Measurements from ENCODE around the gene TXNDC2. TPM values are rescaled to one million over a fixed set of nuclear protein-coding genes. Genes with fewer than 3 reads are reported as not detected.

TXNDC2 gene
- total RNA-seq, 1 donor from 2014 or later = 0.49 TPM

DNA sequence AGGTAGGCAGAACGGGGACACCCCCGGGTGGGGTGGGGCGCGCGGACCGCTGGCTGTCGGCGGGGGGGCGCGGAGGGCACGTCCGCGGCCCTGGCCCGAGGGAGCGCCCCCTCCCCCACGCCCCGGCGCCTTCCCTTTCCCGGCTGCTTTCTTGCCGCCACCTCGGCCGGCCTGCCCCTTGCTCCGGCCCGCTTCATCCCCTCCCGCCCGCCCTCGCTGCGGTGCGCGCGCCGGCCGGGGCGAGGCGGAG is 28.5 kb downstream of the TXNDC2 start:
- no peak for DNase-seq (ENCODE audit: extremely low spot score in 2 of 2)
- TF ChIP-seq POLR2AphosphoS5 (IDR thresholded peaks at IDR 0.05; ENCODE audit: insufficient read depth in 1 of 2, low read depth in 1 of 2) (no peak), POLR2A (IDR thresholded peaks at IDR 0.05) (no peak)
- TF ChIP-seq, protein P1, sequence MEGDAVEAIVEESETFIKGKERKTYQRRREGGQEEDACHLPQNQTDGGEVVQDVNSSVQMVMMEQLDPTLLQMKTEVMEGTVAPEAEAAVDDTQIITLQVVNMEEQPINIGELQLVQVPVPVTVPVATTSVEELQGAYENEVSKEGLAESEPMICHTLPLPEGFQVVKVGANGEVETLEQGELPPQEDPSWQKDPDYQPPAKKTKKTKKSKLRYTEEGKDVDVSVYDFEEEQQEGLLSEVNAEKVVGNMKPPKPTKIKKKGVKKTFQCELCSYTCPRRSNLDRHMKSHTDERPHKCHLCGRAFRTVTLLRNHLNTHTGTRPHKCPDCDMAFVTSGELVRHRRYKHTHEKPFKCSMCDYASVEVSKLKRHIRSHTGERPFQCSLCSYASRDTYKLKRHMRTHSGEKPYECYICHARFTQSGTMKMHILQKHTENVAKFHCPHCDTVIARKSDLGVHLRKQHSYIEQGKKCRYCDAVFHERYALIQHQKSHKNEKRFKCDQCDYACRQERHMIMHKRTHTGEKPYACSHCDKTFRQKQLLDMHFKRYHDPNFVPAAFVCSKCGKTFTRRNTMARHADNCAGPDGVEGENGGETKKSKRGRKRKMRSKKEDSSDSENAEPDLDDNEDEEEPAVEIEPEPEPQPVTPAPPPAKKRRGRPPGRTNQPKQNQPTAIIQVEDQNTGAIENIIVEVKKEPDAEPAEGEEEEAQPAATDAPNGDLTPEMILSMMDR (IDR thresholded peaks at IDR 0.05) = no peak
- intact Hi-C loops (cut with DNase I) = no loop called here

DNA sequence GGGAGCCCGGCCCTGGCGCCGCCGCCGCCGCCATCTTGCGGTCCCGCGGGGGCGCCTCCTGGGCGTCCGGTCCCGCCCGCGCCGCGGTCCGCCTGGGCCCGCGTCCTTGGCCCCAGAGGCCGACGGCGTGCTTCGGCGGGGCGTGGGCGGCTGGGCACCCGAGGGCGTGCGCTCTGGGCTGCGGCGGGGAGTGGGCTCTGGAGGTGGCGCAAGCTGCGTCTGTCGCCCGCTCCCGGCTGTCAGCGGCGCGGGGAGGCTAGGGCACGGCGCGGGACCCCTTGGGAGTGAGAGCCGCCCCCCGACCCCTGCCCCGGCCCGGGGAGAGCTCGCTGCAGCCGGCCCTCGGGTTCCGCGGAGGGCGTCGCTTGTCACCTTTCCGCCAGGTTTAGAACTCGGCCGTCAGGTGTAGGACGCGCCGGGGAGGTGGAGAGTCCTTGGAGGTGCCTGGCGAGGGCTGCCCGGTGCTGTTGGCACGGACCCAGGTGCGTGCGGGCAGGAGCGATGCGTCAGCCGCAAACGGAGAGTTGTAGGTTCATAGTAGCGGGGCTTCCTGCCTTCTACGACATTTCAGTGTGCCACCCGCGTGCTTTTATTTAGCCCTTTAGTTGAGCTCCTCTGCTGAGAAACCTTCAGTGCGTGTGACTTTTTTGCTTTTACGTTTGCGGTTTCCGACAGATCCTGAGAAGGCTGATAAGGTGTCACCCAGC is 29.0 kb downstream of the TXNDC2 start:
- Histone ChIP-seq H3K27ac (peak overlapping the region; percentile 99), H3K4me3 (peak overlapping the region; percentile 82 to 98), H3K36me3 (no peaks in the 10 kb centered on the region), H3K9me3 (no peaks in the 10 kb centered on the region), H3K27me3 (no peaks in the 10 kb centered on the region), H3K4me1 (peaks cover 45% of the 10 kb centered on the region)
- no peak for DNase-seq (ENCODE audit: extremely low spot score in 2 of 2)
- TF ChIP-seq POLR2AphosphoS5 (IDR thresholded peaks at IDR 0.05; ENCODE audit: insufficient read depth in 1 of 2, low read depth in 1 of 2) (peak; percentile 21 to 76), POLR2A (IDR thresholded peaks at IDR 0.05) (no peak)
- TF ChIP-seq, protein P1 (IDR thresholded peaks at IDR 0.05) = no peak
- intact Hi-C loops (cut with DNase I) = no loop called here

More for the DNA sequence above, 28.5 kb downstream of the TXNDC2 start:
- H3K27ac ChIP-seq = peak overlapping the region; percentile 99
- no peaks in the 10 kb centered on the region for H3K9me3 ChIP-seq
- H3K4me1 ChIP-seq = peaks cover 40% of the 10 kb centered on the region
- H3K27me3 ChIP-seq = no peaks in the 10 kb centered on the region
- no peaks in the 10 kb centered on the region for H3K36me3 ChIP-seq
- H3K4me3 ChIP-seq = peak overlapping the region; percentile 82 to 98

DNA sequence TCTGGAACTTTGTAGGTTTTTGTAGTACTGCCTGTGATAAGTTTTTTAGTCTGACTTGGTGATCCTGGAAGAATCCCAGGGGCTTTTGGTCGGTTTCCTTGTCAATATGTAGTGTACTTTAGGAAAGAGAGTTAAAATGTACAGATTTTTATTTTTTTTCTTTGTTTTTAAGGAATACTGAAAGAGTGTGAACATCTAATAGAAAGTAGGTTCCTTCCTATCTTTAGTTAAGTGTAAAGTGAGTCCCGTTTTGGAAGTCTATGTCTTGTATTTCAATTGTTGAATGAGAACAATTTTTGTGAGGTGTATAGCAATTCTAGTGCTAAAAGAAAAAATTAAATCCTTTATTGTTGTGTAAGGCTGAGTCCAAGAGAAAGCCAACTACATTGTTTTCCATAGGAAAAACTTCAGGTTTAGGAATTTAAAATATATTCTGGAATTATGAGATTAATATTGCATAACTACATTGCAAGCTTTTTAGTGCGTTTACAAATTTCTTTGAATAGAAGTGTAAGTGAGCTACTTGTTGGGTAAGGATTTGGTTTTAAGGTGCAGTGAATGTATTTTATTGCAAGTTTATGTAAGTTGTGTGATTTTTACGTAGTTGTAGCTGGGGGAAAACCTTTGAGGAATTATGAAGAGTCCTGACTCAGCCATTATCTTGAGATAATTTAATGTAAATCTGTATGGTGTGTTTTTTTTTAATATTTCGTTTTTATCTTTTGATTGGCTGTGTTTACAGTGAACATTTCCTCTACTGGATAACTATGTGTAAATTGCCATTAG is 29.7 kb downstream of the TXNDC2 start:
- H3K4me3 ChIP-seq = peak overlapping the region; percentile 82 to 98
- H3K27me3 ChIP-seq = no peaks in the 10 kb centered on the region
- intact Hi-C loops (cut with DNase I) = no loop called here
- no peaks in the 10 kb centered on the region for H3K36me3 ChIP-seq
- H3K27ac ChIP-seq = peak overlapping the region; percentile 99
- peaks cover 53% of the 10 kb centered on the region for H3K4me1 ChIP-seq
- no peak for DNase-seq (ENCODE audit: extremely low spot score in 2 of 2)
- TF ChIP-seq, protein P1 (IDR thresholded peaks at IDR 0.05) = no peak
- TF ChIP-seq POLR2A (IDR thresholded peaks at IDR 0.05) (no peak), POLR2AphosphoS5 (IDR thresholded peaks at IDR 0.05; ENCODE audit: insufficient read depth in 1 of 2, low read depth in 1 of 2) (no peak)
- no peaks in the 10 kb centered on the region for H3K9me3 ChIP-seq

DNA sequence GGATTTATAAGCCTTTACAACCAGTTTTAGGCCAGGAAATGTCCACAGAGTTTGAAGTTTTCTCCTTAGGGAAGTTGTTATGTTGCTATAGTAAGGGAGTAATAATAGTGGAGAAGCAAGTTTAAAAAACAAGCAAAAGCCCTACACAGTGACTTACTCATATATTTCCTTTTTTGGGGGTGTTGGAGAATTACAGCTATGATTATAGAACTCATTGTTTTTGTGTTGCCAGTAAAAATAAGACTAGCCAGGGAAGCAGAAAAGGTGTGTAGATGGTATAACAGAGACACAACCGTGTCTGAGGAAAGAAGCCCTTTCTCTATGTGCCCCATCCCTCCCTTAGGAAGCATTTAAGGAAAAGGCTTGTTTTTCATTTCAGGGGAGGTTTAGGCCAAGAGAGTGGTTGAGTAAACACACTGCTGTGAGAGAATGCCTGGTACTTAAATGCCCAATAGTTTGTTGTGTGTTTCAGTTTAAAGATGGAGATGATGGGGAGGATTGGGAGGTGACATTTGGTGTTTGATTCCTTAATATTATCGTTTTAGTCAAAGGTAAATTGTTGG is 30.4 kb downstream of the TXNDC2 start:
- Histone ChIP-seq H3K4me3 (peak overlapping the region; percentile 82 to 98), H3K27me3 (no peaks in the 10 kb centered on the region), H3K36me3 (no peaks in the 10 kb centered on the region), H3K27ac (peak overlapping the region; percentile 99), H3K9me3 (no peaks in the 10 kb centered on the region), H3K4me1 (peaks cover 59% of the 10 kb centered on the region)
- no peak for DNase-seq (ENCODE audit: extremely low spot score in 2 of 2)
- intact Hi-C loops (cut with DNase I) = no loop called here
- no peak for TF ChIP-seq POLR2AphosphoS5 (IDR thresholded peaks at IDR 0.05; ENCODE audit: insufficient read depth in 1 of 2, low read depth in 1 of 2)
- TF ChIP-seq, protein P1 (IDR thresholded peaks at IDR 0.05) = no peak
- no peak for TF ChIP-seq POLR2A (IDR thresholded peaks at IDR 0.05)
